Uterus (tissue), 4 donors: ENCODE results near the gene MESD. TPM values are rescaled to one million over a fixed set of nuclear protein-coding genes. Genes with fewer than 3 reads are reported as not detected.

Experiments used
- DNase-seq, 2 donors: peaks; one replicate each; pipeline ENCODE4 v3.0.0-alpha.2; 2019 to 2020
- H3K27ac ChIP-seq, 2 donors: fragments of 200-600 bp; sonication (generic); 1 replicate in 1 of 2; 2 replicates in 1 of 2; pipeline ENCODE4 v1.5.1; 2016 to 2018
- H3K27me3 ChIP-seq, 2 donors: fragments of 200-600 bp; sonication (generic); one replicate each; pipeline ENCODE4 v1.5.1; 2018 to 2019; ENCODE audit warnings: control low read depth in 1 of 2
- H3K36me3 ChIP-seq, 2 donors: fragments of 200-600 bp; sonication (generic); one replicate each; pipeline ENCODE4 v1.5.1; 2019; ENCODE audit warnings: control low read depth in 1 of 2
- H3K4me1 ChIP-seq, 2 donors: fragments of 200-600 bp; sonication (generic); one replicate each; pipeline ENCODE4 v1.5.1; 2018 to 2019; ENCODE audit warnings: control low read depth in 1 of 2
- H3K4me3 ChIP-seq, 2 donors: fragments of 200-600 bp; sonication (generic); 1 replicate in 1 of 2; 2 replicates in 1 of 2; pipeline ENCODE4 v1.5.1; 2018 to 2019; ENCODE audit warnings: mild to moderate bottlenecking in 1 of 2
- H3K9me3 ChIP-seq, 2 donors: fragments of 200-600 bp; sonication (generic); one replicate each; pipeline ENCODE4 v1.5.1; 2019; ENCODE audit warnings: control low read depth in 1 of 2
- POLR2A ChIP-seq, 2 donors: fragments of 450-650 bp; IDR thresholded peaks; one replicate each; pipeline ENCODE4 v1.6.1; 2016; ENCODE audit warnings: antibody characterized with exemption in 2 of 2, mild to moderate bottlenecking in 1 of 2, moderate library complexity in 1 of 2
- intact Hi-C: fragments of 100-400 bp; cut with DNase I; formaldehyde crosslinking; loops from one replicate; pipeline ENCODE4 v1.15.1; 2023; ENCODE audit warnings: low total_unique reads
- total RNA-seq, 4 donors: library from RNA; depleted of rRNA in 3 of 4; stranded (reverse); fragments of >200 nt in 3 of 4; gene quantifications; one replicate each; pipeline versions ENCODE4 v1.1.0 to v1.2.4, GENCODE V29; 2014 to 2023
- TF ChIP-seq, protein P1 (sequence below), 4 experiments: fragments of 200-600 bp in 2 of 4; fragments of 450-650 bp in 2 of 4; sonication (generic) in 2 of 4; IDR thresholded peaks; one replicate each; pipeline ENCODE4 v1.5.1; 2016 to 2019; ENCODE audit warnings: antibody characterized with exemption in 4 of 4, mild to moderate bottlenecking in 2 of 4, moderate library complexity in 1 of 4
- donor health status: DM: yes; HTN: yes; CAD: no.

Gene MESD
- total RNA-seq, 4 donors from 2014 or later, result 23.6 to 48.7 (median 27.7) TPM

DNA sequence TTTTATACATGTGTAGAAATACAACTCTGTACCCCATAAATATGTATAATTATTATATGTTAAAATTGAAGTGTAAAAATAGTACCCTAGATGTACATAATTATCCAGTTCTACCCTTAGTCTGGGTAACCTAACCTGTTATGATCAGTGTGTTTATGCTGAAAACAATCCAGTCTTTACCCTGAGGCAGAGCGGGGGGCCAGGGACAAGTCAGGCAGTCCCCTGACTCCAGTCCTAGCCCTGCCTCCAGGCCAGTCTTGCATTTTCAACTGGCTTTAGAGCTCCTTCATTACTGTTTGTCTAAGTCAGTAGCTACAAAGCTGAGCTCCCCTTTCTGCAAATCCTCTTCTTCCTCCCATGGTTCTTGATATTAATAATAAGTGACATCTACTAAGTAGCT is 3.1 kb downstream of the MESD start:
- Histone ChIP-seq H3K9me3 (no peaks in the 10 kb centered on the region), H3K27ac (no peak overlapping the region), H3K36me3 (no peaks in the 10 kb centered on the region), H3K4me1 (peaks cover 7 to 11% of the 10 kb centered on the region in 2 donors), H3K27me3 (no peaks in the 10 kb centered on the region), H3K4me3 (no peak overlapping the region)
- DNase-seq, result no peak
- TF ChIP-seq, protein P1, sequence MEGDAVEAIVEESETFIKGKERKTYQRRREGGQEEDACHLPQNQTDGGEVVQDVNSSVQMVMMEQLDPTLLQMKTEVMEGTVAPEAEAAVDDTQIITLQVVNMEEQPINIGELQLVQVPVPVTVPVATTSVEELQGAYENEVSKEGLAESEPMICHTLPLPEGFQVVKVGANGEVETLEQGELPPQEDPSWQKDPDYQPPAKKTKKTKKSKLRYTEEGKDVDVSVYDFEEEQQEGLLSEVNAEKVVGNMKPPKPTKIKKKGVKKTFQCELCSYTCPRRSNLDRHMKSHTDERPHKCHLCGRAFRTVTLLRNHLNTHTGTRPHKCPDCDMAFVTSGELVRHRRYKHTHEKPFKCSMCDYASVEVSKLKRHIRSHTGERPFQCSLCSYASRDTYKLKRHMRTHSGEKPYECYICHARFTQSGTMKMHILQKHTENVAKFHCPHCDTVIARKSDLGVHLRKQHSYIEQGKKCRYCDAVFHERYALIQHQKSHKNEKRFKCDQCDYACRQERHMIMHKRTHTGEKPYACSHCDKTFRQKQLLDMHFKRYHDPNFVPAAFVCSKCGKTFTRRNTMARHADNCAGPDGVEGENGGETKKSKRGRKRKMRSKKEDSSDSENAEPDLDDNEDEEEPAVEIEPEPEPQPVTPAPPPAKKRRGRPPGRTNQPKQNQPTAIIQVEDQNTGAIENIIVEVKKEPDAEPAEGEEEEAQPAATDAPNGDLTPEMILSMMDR (IDR thresholded peaks at IDR 0.05), result no peak
- no peak for TF ChIP-seq POLR2A (IDR thresholded peaks at IDR 0.05)
- intact Hi-C loops, result no loop called here

- no peaks in the 10 kb centered on the region for H3K36me3 ChIP-seq
Measured at GRCh38 chr15:80985981-80986380, 3.6 kb downstream of the MESD start.

DNA sequence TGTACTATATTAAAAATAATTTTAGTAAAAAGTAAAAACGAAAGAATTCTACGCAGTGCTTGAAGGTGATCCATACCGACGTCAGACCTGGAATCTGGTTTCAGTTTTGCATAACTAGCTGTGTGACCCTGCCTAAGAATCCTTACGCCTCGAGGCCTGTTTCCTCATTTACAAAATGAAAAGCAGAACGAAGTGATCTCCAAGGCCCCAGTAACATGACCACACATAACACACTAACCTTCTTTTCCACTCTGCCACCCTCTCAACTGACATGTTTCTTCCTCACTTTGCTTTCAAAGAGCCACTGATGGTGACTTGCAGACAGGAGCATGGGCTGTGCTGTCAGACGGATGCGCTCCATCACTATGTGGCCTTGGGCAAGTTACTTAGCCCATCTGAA is 4.8 kb downstream of the MESD start:
- Histone ChIP-seq H3K4me1 (peaks cover 7 to 11% of the 10 kb centered on the region in 2 donors), H3K4me3 (no peak overlapping the region), H3K36me3 (no peaks in the 10 kb centered on the region), H3K9me3 (no peaks in the 10 kb centered on the region), H3K27me3 (no peaks in the 10 kb centered on the region), H3K27ac (no peak overlapping the region)
- DNase-seq, result no peak
- intact Hi-C loops, result no loop called here
- TF ChIP-seq POLR2A (IDR thresholded peaks at IDR 0.05), result no peak
- TF ChIP-seq, protein P1 (IDR thresholded peaks at IDR 0.05), result no peak

More at GRCh38 chr15:80985981-80986380, 3.6 kb downstream of the MESD start:
- Histone ChIP-seq H3K9me3 (no peaks in the 10 kb centered on the region), H3K4me3 (no peak overlapping the region), H3K4me1 (peaks cover 7 to 11% of the 10 kb centered on the region in 2 donors), H3K27me3 (no peaks in the 10 kb centered on the region), H3K27ac (no peak overlapping the region)
- DNase-seq, result no peak
- intact Hi-C loops, result no loop called here
- TF ChIP-seq, protein P1 (IDR thresholded peaks at IDR 0.05), result no peak
- TF ChIP-seq POLR2A (IDR thresholded peaks at IDR 0.05), result no peak

GRCh38 chr15:80982839-80983238 is 6.8 kb downstream of the MESD start:
- Histone ChIP-seq H3K4me3 (no peak overlapping the region), H3K27ac (no peak overlapping the region), H3K36me3 (no peaks in the 10 kb centered on the region), H3K4me1 (peaks cover 0 to 2% of the 10 kb centered on the region in 2 donors), H3K27me3 (no peaks in the 10 kb centered on the region), H3K9me3 (no peaks in the 10 kb centered on the region)
- TF ChIP-seq, protein P1 (IDR thresholded peaks at IDR 0.05), result no peak
- no peak for TF ChIP-seq POLR2A (IDR thresholded peaks at IDR 0.05)
- no peak for DNase-seq
- intact Hi-C loops, result no loop called here

GRCh38 chr15:80982205-80982604 is 7.4 kb downstream of the MESD start:
- no peaks in the 10 kb centered on the region for H3K36me3 ChIP-seq
- no peak overlapping the region for H3K4me3 ChIP-seq
- no peaks in the 10 kb centered on the region for H3K4me1 ChIP-seq
- H3K9me3 ChIP-seq, result no peaks in the 10 kb centered on the region
- no peak for DNase-seq
- H3K27ac ChIP-seq, result no peak overlapping the region
- intact Hi-C loops, result no loop called here
- no peaks in the 10 kb centered on the region for H3K27me3 ChIP-seq
- TF ChIP-seq, protein P1 (IDR thresholded peaks at IDR 0.05), result no peak
- TF ChIP-seq POLR2A (IDR thresholded peaks at IDR 0.05), result no peak
